Lower leg skin (tissue), 4 donors: Measurements from ENCODE around the gene BOLL. TPM values are rescaled to one million over a fixed set of nuclear protein-coding genes. Genes with fewer than 3 reads are reported as not detected.
"Not testable (repeated sequence)": the region's sequence is repeated elsewhere in the genome, so short reads cannot be mapped to it uniquely, and the experiment has no call there.

Experiments
- DNase-seq, 2 donors: peaks; one replicate each; pipeline ENCODE4 v3.0.0-alpha.2; 2019; ENCODE audit warnings: low spot score in 2 of 2
- H3K4me3 ChIP-seq: fragments of 200-600 bp; sonication (generic); 2 replicates; pipeline ENCODE4 v1.5.1; 2017; ENCODE audit warnings: mild to moderate bottlenecking, low read depth; ENCODE audit not compliant: poor library complexity, severe bottlenecking
- CTCF ChIP-seq, 3 donors: fragments of 450-650 bp; IDR thresholded peaks; one replicate each; pipeline ENCODE4 v1.5.1; 2016; ENCODE audit warnings: antibody characterized with exemption in 3 of 3, mild to moderate bottlenecking in 3 of 3, moderate library complexity in 2 of 3
- POLR2A ChIP-seq, 2 donors: fragments of 450-650 bp; IDR thresholded peaks; one replicate each; pipeline ENCODE4 v1.6.1; 2016 to 2017; ENCODE audit warnings: antibody characterized with exemption in 2 of 2, mild to moderate bottlenecking in 1 of 2, moderate library complexity in 1 of 2
- WGBS, 2 donors: methylation state at CpG; one replicate each; pipeline ENCODE4 v1.1.5; 2018; 5-methylcytosine and 5-hydroxymethylcytosine counted together
- intact Hi-C: fragments of 100-400 bp; cut with DNase I; formaldehyde crosslinking; loops from one replicate; pipeline ENCODE4 v1.15.0; 2023; ENCODE audit warnings: low total_unique reads
- total RNA-seq, 4 donors: library from RNA; depleted of rRNA; stranded (reverse); fragments of >200 nt; gene quantifications; one replicate each; pipeline ENCODE4 v1.1.0, GENCODE V29; 2016

The BOLL gene
- total RNA-seq, 4 donors from 2014 or later = not detected

GRCh38 chr2:197713271-197713670 is 71.8 kb downstream of the BOLL start:
- no peak overlapping the region for H3K4me3 ChIP-seq
- WGBS, 2 donors = 79 to 91% methylated on average over 3 of the region's 3 CpGs
- no peak for DNase-seq
- TF ChIP-seq POLR2A (IDR thresholded peaks at IDR 0.05) = no peak
- TF ChIP-seq CTCF (IDR thresholded peaks at IDR 0.05) = no peak
- intact Hi-C loops = no loop called here

GRCh38 chr2:197711578-197711977 is 73.5 kb downstream of the BOLL start:
- intact Hi-C loops = no loop called here
- DNase-seq = no peak
- TF ChIP-seq CTCF (IDR thresholded peaks at IDR 0.05) (no peak), POLR2A (IDR thresholded peaks at IDR 0.05) (no peak)
- no peak overlapping the region for H3K4me3 ChIP-seq

GRCh38 chr2:197710424-197711042 is 74.6 kb downstream of the BOLL start:
- H3K4me3 ChIP-seq = no peak overlapping the region
- intact Hi-C loops = no loop called here
- DNase-seq = no peak
- TF ChIP-seq POLR2A (IDR thresholded peaks at IDR 0.05) (no peak), CTCF (IDR thresholded peaks at IDR 0.05) (no peak)

DNA sequence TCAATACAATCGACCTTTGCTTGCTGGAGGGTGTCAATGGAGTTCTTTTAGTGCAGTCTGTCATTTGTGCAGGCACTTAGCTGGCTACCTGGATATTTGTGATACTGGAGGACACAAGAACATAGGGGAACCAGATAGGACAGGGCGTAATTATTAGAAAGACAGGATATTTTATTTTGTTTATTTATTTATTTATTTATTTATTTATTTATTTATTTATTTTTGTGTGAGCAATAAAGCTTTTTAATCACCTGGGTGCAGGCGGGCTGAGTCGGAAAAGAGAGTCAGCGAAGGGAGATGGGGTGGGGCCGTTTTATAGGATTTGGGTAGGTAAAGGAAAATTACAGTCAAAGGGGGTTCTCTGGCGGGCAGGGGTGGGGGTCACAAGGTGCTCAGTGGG is 76.0 kb downstream of the BOLL start:
- H3K4me3 ChIP-seq, DNase-seq: not testable (repeated sequence)
- 92 to 94% methylated on average over 7 of the region's 7 CpGs for WGBS, 2 donors
- intact Hi-C loops = loop anchor here (10.0 kb wide), 1 partner anchor 214 kb away; the partner anchor contains the start of gene HSPD1

GRCh38 chr2:197708331-197708730 is 76.8 kb downstream of the BOLL start:
- no peak for DNase-seq
- no peak overlapping the region for H3K4me3 ChIP-seq
- TF ChIP-seq CTCF (IDR thresholded peaks at IDR 0.05) (no peak), POLR2A (IDR thresholded peaks at IDR 0.05) (no peak)
- 65 to 73% methylated on average over 2 of the region's 2 CpGs for WGBS, 2 donors
- intact Hi-C loops = loop anchor here (10.0 kb wide), 1 partner anchor 214 kb away; the partner anchor contains the start of gene HSPD1

DNA sequence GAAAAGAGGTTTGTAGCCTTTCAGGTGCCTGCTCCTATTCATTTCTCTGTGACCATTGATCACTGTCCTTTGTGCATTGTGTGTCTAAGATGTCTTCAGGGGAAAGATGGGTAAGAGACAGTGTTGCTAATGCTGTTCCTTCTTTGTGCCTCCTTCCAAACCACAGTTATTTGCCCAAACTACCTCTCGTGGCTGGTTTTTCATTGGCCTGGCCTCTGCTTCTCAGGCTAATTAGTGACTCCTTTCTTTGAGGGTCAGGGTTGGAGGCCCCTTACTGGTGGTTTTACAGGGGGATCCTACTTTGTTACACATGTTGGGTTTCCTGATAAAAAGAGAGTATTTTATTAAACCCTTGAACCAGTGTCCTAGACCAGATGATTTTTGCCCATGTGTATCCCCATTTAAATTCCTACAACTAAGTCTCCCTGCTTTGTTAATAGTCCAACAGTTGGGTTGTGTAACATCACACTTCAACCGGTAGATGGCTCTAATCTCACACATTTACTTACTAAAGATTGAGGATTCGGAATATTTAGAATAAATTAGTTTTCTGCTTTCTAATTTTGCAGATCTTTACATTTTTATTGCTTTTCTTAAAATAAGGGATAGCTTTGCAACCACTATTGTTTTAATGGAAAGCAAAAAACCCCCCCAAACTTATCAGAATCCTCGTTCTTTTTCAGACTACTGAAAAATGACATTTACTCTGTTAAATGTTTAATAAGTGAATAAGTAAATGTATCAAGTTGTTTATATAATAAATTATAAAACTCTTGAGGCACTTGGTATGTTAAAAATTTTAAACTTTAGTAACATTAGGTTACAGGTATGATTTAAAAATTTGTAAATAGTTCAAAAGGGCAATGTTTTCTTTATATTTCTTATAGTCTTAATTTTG is 77.6 kb downstream of the BOLL start:
- intact Hi-C loops = loop anchor here (10.0 kb wide), 1 partner anchor 213 kb away; the partner anchor contains the start of gene HSPD1
- no peak overlapping the region for H3K4me3 ChIP-seq
- WGBS, 2 donors = 8 to 12% methylated on average over 4 of the region's 4 CpGs
- TF ChIP-seq CTCF (IDR thresholded peaks at IDR 0.05) (no peak), POLR2A (IDR thresholded peaks at IDR 0.05) (no peak)
- no peak for DNase-seq
